T-helper 1 cell treated with Interleukin-12 subunit alpha and Interleukin-12 subunit beta and Interleukin-4 antibody, amounts not matched to agents 30 ng/mL and 1 ng/mL, for 36 hours (primary cell): Measurements from ENCODE around the gene SORCS3. TPM values are rescaled to one million over a fixed set of nuclear protein-coding genes. Genes with fewer than 3 reads are reported as not detected.

Experiments
- intact Hi-C: fragments of 100-400 bp; cut with micrococcal nuclease; formaldehyde crosslinking; loops from one replicate; pipeline ENCODE4 v1.15.1; 2024
- total RNA-seq: library from RNA; stranded (reverse); gene quantifications from 2 replicates; pipeline ENCODE4 v1.2.3, GENCODE V29; 2022

Gene SORCS3
- total RNA-seq, 1 donor from 2014 or later = not detected

DNA sequence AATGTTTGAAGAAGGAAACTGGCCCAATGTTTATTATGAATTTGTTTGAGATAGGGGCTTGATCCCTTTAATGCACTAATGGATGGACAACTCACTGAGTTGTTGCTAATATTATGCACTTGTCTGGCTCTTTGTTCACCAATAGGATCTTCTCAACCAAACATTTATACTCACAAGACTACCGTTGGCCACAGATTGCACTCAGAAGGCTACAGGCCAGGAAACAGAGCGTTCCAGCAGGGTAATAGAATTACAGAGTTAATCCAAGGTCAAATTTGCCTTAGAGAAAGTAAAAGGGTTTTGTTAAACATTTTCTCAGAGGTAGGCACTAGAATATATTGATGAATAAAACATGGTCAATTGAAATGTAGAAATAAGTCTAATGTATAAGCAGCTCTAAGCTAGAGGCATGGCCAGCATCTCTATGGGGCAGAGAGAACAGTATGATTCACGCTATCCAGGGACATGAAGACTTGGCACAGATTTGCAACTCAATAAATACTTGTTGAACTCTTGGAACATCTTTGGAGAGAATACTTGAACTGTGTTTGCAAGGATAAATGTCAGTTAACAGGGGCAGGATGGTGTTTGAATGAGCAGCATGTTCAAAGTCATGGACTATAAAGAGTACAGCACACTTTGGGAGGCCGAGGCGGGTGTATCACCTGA, 606.9 kb downstream of the SORCS3 start:
- intact Hi-C loops = no loop called here

DNA sequence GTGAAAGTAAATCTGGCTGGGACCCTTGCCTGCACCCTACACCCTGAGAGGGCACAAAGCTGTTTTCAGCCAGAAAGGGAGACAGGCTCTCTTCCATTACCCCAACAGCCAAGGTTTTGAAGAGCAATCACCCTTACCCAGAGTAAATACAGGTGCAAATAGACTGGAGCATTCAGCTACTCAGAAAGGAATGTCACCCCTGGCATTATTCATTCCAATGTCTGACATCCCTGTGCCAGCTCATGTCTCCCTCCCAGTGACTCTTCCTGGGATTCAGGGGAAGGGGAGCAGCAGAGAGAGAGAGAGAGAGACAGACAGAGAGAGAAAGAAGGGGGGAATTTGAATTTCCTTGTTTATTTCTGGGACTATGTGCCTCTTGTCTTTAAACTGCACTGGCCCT, 611.8 kb downstream of the SORCS3 start:
- intact Hi-C loops = no loop called here

DNA sequence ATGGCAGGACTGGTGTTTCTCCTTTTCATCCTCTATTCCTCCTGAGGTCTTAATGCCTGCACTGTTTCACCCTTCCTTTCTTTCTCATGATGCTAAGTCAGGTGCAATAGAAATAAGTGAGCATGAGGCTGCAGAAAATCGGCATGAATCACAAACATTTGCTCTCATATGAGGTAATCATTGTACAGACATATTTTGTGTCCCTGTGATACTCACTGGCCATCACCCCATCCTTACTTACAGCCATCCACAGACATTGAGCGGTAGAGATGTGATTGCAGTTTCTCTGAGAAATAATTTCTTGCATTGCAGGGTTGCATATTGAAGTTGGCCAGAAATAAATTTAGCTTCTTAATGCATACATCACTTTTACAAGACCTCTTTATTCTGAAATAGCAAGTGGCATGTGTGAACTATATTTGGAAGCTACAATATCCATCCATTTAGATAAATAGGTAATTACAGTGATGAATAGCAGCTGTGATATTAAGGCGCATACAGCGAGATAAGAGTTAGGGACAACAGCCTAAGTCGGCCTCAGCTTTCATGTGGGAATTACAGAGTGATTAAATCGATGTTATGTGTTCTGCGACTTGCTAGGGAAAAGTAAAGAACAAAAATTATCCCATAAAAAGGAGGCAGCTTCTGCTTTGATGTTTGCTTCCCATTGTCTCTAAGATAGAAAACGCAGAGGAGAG, 612.6 kb downstream of the SORCS3 start:
- intact Hi-C loops = no loop called here

DNA sequence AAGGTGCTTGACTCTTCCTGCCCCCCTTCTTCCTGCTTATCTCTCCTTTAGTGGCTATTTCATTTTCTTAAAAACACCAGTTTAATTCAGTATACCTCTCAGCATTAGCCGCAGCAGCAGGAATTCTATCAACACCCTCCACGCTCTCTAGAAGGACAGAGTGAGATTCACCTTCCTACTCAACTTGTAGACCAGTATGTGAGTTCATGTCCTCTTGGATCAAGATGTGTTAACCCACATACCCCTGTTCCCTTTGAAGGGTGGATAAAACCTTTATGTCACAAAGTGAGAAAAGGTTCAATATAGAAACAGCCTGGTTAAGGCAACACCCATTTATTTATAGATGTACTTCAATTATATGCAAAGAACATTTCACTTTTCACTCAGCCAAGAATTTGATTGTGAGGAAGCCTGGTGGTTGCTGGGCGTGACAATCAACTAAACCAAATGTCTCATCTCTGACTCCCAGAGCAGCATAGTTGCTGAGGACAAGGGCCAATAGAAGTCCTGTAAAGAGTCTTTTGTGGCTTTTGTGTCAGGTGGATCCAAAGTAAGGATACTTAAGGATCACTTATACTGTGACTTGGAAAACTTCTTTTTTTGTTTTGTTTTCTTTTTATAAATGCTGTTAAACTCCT, 617.1 kb downstream of the SORCS3 start:
- intact Hi-C loops = no loop called here

DNA sequence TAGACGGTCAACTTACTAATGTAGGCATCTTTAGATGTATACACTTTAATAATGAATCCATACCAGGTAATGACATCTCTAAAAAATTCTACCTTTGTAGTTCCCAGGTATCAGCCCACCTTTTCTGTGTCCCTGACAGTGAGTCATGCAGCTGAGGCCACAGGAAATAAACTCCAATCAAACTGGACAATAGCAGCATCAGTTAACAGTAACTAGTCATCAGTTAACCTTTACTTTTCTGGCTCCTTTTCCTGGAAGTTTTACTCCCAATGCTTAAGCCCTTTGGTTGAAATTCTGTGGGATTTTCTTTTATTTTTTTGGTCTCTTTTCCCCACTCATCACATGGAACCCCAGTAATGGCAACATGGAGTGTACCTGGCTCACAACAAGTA, 617.6 kb downstream of the SORCS3 start:
- intact Hi-C loops = no loop called here

DNA sequence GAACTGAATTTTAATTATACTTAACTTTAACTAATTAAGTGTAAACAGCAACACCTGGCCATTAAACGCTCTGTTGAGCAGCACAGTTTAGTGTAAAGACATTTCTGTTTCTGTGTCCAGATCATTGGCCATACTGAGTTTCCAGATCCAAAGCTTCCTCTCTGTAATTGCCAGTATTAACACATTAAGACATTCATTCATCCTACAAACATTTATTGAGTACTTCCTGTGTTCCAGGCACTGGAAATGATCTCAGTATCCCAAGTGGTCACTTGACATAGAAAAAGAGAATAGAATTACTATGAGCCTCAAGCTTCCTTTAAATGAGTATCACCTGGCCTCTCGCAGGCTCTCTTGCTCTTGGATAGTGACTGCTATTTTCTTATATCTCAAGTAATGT, 618.1 kb downstream of the SORCS3 start:
- intact Hi-C loops = no loop called here

DNA sequence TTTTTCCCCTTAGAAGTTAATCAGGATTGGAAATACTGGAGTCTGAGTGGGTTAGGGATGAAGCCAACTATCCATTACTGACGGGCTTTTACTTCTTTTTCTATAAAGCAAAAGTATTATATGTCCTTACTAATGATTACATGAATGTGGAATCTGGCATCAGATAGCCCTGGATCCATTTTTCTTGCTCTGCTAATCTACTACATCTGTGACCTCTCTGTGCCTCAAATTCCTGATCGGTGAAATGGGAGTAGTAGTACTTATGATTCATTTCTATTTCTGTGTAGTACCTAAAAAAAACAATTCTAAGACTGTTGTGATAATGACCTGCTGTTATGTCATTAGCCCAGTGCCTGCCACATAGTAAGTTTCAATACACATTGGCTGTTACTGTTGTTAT, 621.6 kb downstream of the SORCS3 start:
- intact Hi-C loops = no loop called here

DNA sequence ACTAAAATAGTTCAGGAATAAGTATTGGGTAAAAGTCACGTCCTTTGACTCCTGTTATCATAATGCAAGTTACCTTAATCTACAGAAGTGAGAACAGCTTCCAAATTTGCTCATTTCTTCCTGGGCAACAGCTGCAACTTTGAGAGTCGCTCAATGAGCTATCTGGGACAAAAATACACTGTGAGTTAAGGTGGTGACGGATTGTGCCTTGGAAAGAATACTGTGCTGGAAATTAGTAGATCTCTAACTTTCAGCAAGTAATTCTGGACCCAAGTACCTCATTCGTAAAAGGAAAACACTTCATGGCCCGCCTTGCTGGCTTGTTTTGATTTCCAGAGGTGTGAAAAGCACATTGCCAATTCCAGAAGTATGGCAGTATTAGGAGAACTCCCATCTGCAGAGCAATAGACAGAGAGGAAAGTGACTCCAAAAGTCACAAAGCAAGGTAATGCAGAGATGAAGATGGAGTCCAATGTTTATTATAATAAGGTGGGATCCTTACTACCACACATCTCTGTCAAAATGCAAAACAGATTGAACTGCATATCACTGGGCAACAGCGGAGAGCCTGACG, 626.0 kb downstream of the SORCS3 start:
- intact Hi-C loops = no loop called here

DNA sequence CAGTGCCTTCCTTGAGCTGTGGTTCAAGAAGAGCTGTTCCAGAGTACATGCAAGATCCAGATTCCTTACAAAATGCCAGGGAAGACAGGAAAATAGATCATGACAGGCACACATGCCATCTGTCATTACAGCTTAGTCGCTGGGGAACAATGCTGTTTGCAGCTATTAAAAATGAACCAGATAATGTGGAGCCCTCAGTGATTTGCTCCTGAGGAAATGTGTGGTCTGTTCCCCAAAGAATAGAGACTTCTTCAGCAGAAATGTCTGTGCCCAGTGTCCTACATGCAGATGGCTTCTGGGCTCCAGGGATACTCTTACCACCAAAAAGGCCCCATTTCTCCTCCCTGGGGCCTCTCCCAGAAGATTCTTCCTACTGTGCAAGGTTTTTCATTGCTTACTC, 627.9 kb downstream of the SORCS3 start:
- intact Hi-C loops = no loop called here

DNA sequence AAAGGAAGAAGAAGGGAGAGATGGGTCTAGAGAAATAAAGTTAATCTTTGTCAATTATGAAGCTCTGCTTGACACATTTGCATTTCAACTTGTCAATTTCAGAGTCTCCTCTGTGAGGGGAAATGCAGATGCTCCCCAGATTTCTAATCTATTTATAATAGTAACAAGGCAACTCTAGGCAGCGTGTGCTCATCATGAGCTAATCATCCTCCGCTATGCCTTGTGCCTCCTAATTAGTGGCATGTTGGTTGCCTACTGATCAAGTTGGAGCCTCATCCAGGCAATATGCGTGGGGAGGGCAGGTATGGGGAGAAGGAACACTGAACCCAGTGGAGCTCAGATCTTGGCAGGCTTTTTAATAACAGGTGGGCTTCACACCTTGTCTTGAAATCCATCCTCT, 628.6 kb downstream of the SORCS3 start:
- intact Hi-C loops = no loop called here

DNA sequence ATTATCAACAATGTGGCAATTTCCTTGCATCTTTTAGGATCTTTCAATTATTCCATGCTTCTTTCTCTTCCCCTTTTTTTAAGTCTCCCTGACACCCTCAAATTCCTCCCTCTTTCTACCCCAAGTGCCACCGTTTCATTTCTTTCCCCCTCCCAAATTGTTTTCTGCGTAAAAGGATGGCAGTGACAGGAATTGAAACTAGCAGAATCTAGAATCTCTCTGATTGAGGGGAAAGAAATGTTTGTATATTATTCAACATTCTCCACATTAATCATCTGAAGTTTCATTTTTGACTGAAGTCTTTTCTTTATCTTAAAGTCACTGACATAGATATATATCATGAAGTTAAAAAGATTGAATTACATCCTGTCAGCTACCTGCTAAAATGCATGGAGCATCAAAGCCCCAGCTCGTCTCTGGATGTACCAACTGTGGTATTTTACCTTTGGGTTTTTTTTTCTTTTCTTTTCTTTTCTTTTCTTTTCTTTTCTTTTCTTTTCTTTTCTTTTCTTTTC, 633.5 kb downstream of the SORCS3 start:
- intact Hi-C loops = no loop called here

DNA sequence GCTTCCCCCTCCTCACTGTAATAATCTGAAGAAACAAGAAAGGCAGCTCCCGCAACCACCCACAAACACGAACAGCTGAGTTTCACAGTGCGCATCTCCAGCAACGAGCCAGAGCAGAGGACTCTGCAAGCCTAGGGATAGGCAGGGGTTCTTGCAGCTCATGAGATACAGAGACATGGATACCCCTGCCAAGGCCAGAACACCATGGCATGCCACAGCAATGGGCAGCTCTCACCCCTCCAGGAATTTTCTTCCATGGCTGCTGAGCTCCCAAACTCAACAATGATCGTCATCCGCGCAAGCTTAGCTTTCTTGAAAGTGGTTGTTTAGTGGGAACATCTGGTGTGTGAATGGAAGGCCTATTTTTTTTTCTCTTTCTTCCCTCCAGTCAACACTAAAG, 637.3 kb downstream of the SORCS3 start:
- intact Hi-C loops = no loop called here

DNA sequence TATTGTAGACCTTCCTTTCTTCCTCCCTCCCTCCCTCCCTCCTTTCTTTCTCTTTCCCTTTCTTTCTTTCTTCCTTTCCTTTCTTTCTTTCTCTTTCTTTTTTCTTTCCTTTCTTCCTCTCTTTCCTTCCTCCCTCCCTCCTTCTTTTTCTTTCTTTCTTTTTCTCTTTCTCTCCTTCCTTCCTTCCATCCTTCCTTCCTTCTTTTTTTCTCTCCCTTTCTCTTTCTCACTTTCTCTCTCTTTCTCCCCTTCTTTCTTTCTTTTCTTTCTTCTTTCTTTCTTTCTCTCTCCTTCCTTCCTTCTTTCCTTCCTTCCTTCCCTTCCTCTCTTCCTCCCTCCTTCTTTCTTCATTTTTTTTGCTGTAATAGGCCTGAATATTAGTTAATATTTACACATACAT, 638.0 kb downstream of the SORCS3 start:
- intact Hi-C loops = no loop called here

DNA sequence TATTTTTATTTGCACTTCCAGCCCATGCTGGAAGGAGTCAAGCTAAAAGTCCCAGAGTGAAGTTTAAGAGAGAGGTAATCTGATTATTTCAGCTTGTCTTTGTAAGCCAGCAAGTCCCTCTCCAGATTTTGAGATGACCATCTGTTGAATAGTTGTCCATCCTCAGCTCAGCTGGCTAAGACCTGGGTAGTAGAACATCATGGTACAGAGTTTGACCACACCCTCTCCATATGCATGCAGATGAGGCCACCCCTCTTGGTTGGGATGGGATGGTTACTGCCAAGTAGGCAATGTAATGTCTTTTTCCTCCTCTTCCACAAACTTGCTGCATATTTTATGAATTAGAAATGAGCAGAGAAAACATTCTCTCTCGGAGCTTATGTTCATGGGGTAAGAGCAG, 639.8 kb downstream of the SORCS3 start:
- intact Hi-C loops = no loop called here

DNA sequence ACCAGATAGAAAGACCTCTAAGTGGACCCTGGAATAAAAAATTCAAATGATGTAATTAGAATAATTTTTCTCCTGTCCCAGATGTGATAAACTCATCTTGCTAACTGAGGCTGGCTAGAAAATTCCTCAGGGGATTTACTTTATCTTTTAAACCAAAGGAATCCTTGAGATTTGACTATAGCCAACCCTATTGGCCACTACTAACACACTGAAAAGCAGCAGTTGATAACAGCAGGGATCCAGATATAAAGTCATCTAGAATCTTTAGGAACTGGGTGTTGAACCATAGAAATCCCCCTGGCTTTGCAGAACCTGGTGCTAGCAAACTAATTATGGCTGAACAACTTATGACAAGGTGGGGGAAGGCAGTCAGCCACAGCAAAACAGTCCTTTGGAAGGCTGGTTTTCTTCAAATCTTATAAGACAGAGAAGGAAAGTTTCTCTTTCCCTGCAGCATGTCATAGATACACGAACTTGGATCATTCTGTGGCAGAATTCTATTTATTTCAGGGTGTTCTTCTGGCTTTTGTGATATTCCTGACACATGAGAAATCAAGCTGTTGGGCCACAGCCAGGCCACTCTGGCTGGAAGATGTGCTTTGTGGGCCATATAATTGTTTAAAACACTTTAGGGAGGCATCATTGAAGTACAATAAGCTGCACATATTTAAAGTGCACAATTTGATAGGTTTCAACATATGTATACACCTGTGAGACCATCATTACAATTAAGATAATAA, 643.6 kb downstream of the SORCS3 start:
- intact Hi-C loops = no loop called here

DNA sequence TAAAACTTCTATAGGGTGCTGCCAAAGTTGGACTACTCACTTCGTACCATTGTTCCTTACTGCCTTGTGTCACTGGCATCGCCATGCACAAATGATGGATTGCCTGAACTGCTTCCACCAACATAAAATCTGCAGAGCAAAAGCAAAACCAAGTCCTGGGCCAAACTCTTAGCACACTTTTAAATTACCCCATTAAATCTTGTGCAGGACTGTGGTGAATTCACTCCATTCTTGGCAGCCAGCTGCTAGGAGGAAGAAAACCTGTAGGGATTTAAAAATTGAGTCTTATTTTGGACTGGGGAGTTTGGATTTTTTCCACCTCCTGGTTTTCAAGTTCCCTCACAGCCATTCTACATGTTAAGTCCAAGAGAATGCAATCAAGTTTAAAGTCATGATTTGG, 646.9 kb downstream of the SORCS3 start:
- intact Hi-C loops = no loop called here

DNA sequence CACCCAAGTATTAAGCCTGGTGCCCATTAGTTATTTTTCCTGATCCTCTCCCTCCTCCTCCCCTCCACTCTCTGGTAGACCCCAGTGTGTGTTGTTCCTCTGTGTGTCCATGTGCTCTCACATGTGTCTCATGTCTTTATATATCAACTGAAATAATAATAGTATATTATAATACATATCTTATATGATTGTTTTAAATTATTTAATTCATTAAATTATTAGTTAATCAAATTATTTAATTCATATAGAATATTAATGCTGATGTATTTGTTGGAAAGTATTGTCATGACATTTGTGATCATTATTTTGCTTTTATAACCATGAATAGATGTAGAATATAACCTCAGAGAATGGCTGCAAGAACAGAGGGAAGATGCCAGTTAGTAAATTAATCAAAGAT, 647.5 kb downstream of the SORCS3 start:
- intact Hi-C loops = no loop called here

DNA sequence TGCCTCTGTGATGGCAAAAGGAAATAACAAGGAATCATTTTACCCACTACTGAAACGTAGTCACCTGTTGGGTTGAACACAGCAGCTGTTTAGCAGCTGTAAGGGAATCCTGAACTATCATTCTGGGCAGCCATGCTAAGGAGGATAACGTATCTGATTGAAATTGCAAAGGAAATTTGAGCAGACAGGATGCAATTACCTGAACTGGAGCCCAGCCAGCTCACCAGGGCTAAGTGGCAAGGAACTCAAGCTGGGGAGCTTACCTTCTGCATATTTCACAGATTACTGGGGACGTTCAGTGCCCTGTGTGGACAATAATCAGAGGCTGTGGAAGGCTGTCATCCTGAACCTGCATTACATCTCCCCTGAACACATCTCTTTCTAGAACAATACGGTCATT, 650.5 kb downstream of the SORCS3 start:
- intact Hi-C loops = no loop called here

DNA sequence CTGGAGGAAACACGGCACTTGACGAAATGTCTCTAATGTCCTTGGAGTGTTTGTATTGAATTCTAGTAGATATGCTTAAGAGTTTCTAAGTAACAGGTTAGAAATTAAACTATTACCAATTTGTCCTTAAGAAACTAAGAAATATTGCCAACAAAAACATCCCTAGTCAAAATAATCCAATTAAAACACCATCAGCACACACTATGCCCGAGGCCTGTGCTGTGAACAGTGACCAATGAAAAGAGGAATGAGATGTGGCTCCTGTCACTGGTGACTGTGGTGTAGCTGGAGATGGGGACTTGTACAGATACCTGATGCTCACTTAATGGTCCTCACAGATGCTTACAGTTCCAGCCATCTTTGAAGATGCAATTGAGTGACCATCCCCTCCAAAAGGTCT, 651.1 kb downstream of the SORCS3 start:
- intact Hi-C loops = no loop called here
